IPS DF 6.9 (cell line): ENCODE results near the gene MAP6.
A peak's percentile ranks its signal among the peaks of the same experiment; 100 is the strongest.
"Not testable (repeated sequence)": the region's sequence is repeated elsewhere in the genome, so short reads cannot be mapped to it uniquely, and the experiment has no call there.

ENCODE experiments used
- DNase-seq: peaks from one replicate; pipeline ENCODE4 v3.0.0-alpha.2; 2013; ENCODE audit warnings: low read depth, low spot score
- H3K27ac ChIP-seq: one replicate; pipeline ENCODE4 v1.5.1; 2013; ENCODE audit warnings: low read length, control low read depth
- H3K27me3 ChIP-seq: 2 replicates; pipeline ENCODE4 v1.6.1; 2013; ENCODE audit warnings: mild to moderate bottlenecking, low read length; ENCODE audit not compliant: control insufficient read depth, insufficient read depth
- H3K36me3 ChIP-seq: 2 replicates; pipeline ENCODE4 v1.6.1; 2013; ENCODE audit warnings: low read length; ENCODE audit not compliant: control insufficient read depth, insufficient read depth
- H3K4me1 ChIP-seq: 2 replicates; pipeline ENCODE4 v1.6.1; 2013; ENCODE audit warnings: low read length; ENCODE audit not compliant: control insufficient read depth, insufficient read depth
- H3K4me3 ChIP-seq: 2 replicates; pipeline ENCODE4 v1.5.1; 2013; ENCODE audit warnings: mild to moderate bottlenecking, low read length
- H3K9me3 ChIP-seq: 2 replicates; pipeline ENCODE4 v1.6.1; 2013; ENCODE audit warnings: low read length, inconsistent platforms; ENCODE audit not compliant: control insufficient read depth, insufficient read depth
- WGBS: extraction: QIAGEN DNeasy Blood & Tissue Kit; methylation state at CpG from one replicate; pipeline ENCODE4 v1.1.7; 2013; ENCODE audit warnings: mixed read lengths, missing lambda C conversion rate; ENCODE audit not compliant: insufficient read length, insufficient coverage; 5-methylcytosine and 5-hydroxymethylcytosine counted together

MAP6 gene

DNA sequence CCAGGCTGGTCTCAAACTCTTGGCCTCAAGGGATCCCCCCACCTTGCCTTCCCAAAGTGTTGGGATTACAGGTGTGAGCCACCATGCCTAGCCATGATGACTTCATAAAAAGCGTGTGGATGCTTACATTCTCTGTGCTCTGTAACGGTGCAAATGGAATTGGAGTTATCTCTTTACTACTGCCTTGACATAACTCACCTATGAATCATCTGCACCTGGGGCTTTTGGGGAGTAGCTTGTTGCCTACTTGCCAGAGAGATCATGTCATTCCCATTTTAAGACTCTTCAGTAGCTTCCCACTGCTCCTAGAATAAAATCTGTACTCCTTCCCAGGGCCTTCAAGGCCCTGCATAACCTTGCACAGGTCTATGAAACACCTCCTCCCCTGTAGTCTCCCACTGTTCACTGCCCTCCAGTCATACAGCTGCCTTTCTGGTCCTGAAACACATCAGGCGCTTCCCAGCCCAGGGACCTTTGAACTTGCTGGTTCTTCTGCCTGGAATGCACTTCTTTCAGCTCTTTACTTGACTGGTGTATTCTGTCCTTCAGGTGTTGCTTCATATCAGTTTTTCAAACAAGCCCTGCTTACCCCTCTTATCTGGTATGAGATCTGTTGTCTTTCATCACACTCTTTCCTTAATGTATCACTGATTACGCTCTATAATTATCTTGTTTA is 29.2 kb upstream of the MAP6 start:
- no peaks in the 10 kb centered on the region for H3K4me1 ChIP-seq
- H3K27ac ChIP-seq: no peak overlapping the region
- H3K27me3 ChIP-seq: no peaks in the 10 kb centered on the region
- no peak for DNase-seq
- WGBS: no CpG with 5 or more reads among the region's 4 CpGs
- H3K9me3 ChIP-seq: no peaks in the 10 kb centered on the region
- no peak overlapping the region for H3K4me3 ChIP-seq
- no peaks in the 10 kb centered on the region for H3K36me3 ChIP-seq

DNA sequence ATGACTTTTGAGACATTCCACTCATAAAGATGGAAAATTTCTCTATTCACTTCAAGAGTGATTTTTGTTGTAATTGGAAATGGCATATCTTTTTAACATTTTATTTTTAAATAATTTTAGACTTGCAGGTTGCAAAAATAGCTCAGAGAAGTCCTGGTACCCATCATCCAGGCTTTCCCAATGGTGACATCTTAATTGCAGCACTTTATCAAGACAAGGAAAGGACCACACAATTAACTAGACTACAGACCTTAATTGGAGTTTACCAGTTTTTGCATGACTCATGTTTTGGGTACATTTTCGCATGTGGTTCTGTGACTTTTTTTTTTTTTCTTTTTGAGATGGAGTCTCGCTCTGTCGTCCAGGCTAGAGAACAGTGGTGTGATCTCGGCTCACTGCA is 23.0 kb upstream of the MAP6 start:
- Histone ChIP-seq H3K4me1 (no peaks in the 10 kb centered on the region), H3K27me3 (no peaks in the 10 kb centered on the region), H3K36me3 (no peaks in the 10 kb centered on the region), H3K4me3 (no peak overlapping the region), H3K9me3 (no peaks in the 10 kb centered on the region), H3K27ac (no peak overlapping the region)
- no peak for DNase-seq
- no CpG with 5 or more reads among the region's 4 CpGs for whole genome bisulfite sequencing

DNA sequence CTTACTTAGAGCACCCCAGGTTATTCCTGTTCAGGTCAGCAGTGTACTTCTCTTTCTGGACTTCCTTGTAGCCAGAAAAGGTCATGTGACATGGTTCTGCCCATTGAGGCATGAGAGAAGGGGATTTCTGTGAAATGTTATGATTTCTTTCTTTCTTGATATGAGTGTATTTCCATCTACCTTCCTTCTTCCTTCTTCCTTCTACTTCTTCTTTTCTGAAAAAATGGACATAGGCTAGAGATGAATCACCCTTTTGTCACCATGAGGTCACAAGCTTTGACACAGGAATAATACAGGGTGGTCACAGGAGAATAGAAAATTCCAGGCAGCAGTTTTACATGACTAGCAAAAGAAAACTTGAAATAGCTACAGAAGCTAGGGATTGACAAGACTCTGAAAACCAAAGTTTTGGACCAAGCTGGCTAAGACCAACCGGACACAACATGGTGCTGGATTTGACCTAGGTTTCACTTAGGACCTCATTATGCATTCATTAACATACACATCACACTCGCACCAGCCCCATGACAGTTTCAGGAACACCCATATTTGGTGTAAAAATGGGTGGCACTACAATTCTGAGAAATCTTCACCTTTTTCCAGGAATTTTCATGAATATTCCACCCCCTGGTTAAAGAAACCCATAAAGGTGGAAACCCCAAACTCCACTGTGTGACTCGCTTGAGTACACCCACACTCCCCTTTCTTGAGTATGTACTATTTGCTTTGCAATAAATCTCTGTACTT is 21.2 kb upstream of the MAP6 start:
- H3K4me1 ChIP-seq: no peaks in the 10 kb centered on the region
- H3K27me3 ChIP-seq: no peaks in the 10 kb centered on the region
- H3K27ac ChIP-seq: no peak overlapping the region
- H3K9me3 ChIP-seq: no peaks in the 10 kb centered on the region
- no peak for DNase-seq
- no peak overlapping the region for H3K4me3 ChIP-seq
- no CpG with 5 or more reads among the region's 3 CpGs for WGBS
- no peaks in the 10 kb centered on the region for H3K36me3 ChIP-seq

DNA sequence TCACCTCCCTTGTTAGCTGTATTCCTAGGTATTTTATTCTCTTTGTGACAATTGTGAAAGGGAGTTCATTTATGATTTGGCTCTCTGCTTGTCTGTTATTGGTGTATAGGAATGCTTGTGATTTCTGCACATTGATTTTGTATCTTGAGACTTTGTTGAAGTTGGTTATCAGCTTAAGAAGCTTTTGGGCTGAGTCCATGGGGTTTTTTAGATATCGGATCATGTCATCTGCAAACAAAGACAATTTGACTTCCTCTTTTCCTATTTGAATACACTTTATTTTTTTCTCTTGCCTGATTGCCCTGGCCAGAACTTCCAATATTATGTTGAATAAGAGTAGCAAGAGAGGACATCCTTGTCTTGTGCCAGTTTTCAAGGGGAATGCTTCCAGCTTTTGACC is 15.0 kb upstream of the MAP6 start:
- H3K4me1 ChIP-seq, H3K27ac ChIP-seq, DNase-seq, H3K4me3 ChIP-seq, H3K9me3 ChIP-seq, H3K27me3 ChIP-seq, H3K36me3 ChIP-seq: not testable (repeated sequence)
- no CpG with 5 or more reads among the region's 1 CpG for WGBS

DNA sequence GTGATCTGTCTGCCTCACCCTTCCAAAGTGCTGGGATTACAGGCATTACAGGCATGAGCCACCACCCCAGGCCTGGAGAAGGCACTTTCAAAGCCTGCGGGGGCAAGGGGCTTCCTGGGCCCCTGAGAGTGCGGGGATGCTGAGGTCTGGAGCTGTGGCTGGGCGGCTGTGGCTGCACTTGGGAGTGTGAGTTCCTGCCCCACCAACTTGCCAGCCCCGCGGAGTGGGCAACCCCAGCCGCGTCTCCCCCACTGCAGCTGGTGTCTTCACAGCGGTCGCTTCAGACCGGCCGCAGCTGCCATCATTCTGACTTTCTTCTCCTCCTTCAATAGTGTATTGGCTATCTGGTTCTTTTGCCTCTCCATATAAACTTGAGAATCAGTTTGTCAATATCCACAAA is 10.7 kb upstream of the MAP6 start:
- no peak overlapping the region for H3K27ac ChIP-seq
- H3K9me3 ChIP-seq: no peaks in the 10 kb centered on the region
- no peak overlapping the region for H3K4me3 ChIP-seq
- no peaks in the 10 kb centered on the region for H3K36me3 ChIP-seq
- H3K4me1 ChIP-seq: no peaks in the 10 kb centered on the region
- no CpG with 5 or more reads among the region's 11 CpGs for WGBS
- no peaks in the 10 kb centered on the region for H3K27me3 ChIP-seq
- no peak for DNase-seq

DNA sequence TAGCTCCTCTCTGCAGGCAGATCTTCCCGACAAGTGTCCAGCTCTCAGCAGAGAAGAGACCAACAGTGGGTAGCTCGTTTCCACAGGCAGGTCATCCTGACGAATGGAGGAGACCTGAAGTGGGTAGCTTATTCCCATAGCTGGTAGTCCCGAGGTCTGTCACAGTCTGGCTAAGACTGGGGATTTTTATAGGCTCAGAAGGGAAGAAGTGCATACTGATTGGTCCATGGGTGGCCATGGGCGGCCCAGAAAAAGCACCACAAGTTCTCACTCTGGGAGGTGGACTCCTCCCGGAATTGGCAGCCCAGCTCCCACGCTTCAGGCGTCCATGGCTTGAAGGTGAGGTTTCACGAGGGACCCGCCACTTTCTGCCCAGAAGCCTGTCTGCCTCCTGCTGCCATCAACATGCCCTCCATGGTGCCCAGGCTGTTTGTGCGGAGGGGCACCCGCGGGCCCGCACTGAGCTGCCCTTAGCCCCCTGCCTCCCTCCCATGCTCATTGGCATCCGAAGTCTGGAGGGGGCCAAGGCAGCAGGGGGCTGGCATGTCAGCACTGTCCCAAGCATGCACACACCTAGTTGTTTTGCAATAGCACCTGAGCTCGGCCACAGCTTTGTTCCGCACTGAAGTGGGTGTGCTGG is 9.9 kb upstream of the MAP6 start:
- H3K27me3 ChIP-seq: no peaks in the 10 kb centered on the region
- no peak for DNase-seq
- H3K9me3 ChIP-seq: no peaks in the 10 kb centered on the region
- H3K4me1 ChIP-seq: no peaks in the 10 kb centered on the region
- H3K36me3 ChIP-seq: no peaks in the 10 kb centered on the region
- no peak overlapping the region for H3K27ac ChIP-seq
- no CpG with 5 or more reads among the region's 17 CpGs for WGBS
- H3K4me3 ChIP-seq: no peak overlapping the region

DNA sequence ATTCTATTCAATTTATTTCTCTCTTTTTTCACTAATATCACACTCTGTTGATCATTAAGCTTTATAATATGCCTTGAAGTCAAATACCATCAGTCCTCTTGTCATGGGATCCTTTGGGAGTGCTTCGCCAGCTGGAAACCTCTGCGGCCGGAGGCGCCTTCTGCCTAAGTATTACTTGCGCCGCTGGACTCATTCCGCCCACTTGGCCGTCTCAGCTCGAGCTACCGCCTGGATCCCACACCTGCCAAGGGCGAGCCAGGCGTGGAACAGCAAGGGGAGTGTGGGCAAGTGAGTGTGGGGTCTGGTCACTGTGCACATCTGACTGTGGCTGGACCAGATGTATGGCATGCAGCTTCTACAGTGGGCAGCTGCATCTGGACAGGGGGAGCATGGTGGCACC is 9.1 kb upstream of the MAP6 start:
- WGBS: no CpG with 5 or more reads among the region's 12 CpGs

DNA sequence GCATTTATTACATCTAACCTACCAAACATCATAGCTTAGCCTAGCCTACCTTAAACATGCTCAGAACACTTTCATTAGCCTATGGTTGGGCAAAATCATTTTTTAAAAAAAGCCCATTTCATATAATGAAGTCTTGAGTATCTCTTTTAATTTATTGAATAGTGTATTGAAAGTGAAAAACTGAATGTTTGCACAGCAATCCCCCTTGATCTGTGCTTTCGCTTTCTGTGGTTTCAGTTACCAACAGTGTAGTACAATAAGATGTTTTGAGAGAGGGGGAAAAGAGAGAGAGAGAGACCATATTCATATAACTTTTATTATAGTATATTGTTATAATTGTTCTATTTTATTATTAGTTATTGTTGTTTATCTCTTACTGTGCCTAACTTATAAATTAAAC is 8.4 kb upstream of the MAP6 start:
- DNase-seq: no peak
- no peaks in the 10 kb centered on the region for H3K27me3 ChIP-seq
- no peak overlapping the region for H3K27ac ChIP-seq
- no peaks in the 10 kb centered on the region for H3K36me3 ChIP-seq
- H3K9me3 ChIP-seq: no peaks in the 10 kb centered on the region
- H3K4me3 ChIP-seq: no peak overlapping the region
- H3K4me1 ChIP-seq: no peaks in the 10 kb centered on the region
- no CpG with 5 or more reads among the region's 1 CpG for WGBS

More for the DNA sequence above, 9.1 kb upstream of the MAP6 start:
- H3K4me1 ChIP-seq: no peaks in the 10 kb centered on the region
- H3K36me3 ChIP-seq: no peaks in the 10 kb centered on the region
- H3K9me3 ChIP-seq: no peaks in the 10 kb centered on the region
- DNase-seq: no peak
- no peak overlapping the region for H3K27ac ChIP-seq
- H3K27me3 ChIP-seq: no peaks in the 10 kb centered on the region
- no peak overlapping the region for H3K4me3 ChIP-seq

DNA sequence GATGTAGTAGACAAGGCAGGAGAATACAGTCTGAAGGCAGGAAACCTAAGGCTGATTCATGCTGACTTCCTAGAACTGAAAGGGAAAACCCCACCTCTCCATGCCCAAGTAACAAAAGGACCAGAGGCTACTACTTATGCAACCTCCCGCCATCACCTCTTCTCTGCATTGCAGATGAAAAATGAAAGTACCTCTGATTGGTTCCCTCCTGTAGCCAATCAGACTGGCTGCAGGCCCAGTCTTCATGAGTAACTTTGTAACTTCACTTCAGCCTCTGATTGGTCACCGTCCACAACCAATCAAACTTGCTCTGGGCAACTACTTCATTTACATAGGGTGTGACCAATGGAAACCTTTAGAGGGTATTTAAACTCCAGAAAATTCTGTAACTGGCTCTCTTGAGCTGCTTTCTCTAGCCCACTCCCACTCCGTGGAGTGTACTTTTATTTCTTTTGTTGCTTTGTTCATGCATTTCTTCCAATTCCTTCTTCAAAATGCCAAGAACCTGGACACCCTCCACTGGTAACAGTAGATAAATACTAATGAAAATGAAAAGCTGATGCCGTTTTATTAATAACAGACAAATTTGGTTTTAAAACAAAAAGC is 5.2 kb upstream of the MAP6 start:
- no peaks in the 10 kb centered on the region for H3K9me3 ChIP-seq
- peaks cover 22% of the 10 kb centered on the region for H3K27me3 ChIP-seq
- no CpG with 5 or more reads among the region's 4 CpGs for WGBS
- no peaks in the 10 kb centered on the region for H3K4me1 ChIP-seq
- no peaks in the 10 kb centered on the region for H3K36me3 ChIP-seq
- H3K4me3 ChIP-seq: no peak overlapping the region
- no peak overlapping the region for H3K27ac ChIP-seq
- DNase-seq: no peak

DNA sequence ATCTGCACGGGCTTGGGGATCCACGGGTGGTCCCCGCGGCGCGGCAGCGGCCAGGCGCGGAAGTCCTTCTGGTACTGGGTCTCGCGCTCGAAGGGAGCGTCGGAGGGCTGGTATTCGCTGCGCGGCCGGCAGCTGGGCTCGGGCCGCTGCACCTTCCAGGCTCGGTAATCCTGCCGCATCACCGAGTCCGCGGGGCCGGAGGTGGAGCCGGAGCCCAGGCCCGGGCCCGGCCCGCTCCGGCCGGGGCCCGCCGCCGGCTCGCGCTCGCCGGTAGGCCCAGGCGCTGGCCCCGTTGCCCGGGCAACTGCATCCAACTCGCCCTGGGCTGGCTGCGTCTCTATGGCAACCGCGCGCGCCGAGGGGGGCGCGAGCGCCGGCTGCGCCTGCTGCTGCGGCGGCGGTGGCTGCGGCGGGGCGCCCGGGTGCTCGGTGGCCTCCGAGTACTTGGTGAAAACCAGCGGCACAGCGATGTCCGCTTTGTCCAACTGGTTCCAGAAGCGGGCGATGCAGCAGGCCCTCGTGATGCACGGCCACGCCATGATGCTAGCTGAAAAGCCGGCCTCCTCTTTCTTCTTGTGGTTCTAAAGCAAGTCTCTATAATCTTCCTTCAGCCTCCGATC is 897 bp downstream of the MAP6 start:
- H3K36me3 ChIP-seq: no peaks in the 10 kb centered on the region
- no peaks in the 10 kb centered on the region for H3K9me3 ChIP-seq
- no peak for DNase-seq
- H3K27me3 ChIP-seq: peaks cover 56% of the 10 kb centered on the region
- peak overlapping the region; percentile 38; the same call in 1 of the 2 replicates for H3K4me3 ChIP-seq
- no peak overlapping the region for H3K27ac ChIP-seq
- H3K4me1 ChIP-seq: peaks cover 7% of the 10 kb centered on the region
- no CpG with 5 or more reads among the region's 73 CpGs for WGBS
